HEK293 (cell line): Measurements from ENCODE around the gene MARCHF7.
"Not testable (repeated sequence)": the region's sequence is repeated elsewhere in the genome, so short reads cannot be mapped to it uniquely, and the experiment has no call there.

Experiments
- CTCF ChIA-PET: fragments of 350-600 bp; formaldehyde crosslinking; extraction: SDS; loops from one replicate; lab custom pipeline; 2021; ENCODE audit warnings: antibody characterized with exemption; lab: Yijun Ruan, JAX
- POLR2A ChIA-PET: fragments of 300-600 bp; formaldehyde crosslinking; extraction: SDS; loops from one replicate; lab custom pipeline; 2020; ENCODE audit warnings: antibody characterized with exemption, inconsistent platforms; lab: Yijun Ruan, JAX
- H3K27ac ChIP-seq: fragments of 200-500 bp; sonication (Bioruptor generic); 2 replicates; pipeline ENCODE4 v1.5.1; 2014; ENCODE audit warnings: low read depth, low read length, control low read depth, inconsistent platforms; ENCODE audit errors: extremely low read depth
- H3K36me3 ChIP-seq, 2 experiments: fragments of 200-500 bp in 1 of 2; sonication (Bioruptor generic) in 1 of 2; 1 replicate in 1 of 2; 2 replicates in 1 of 2; pipeline ENCODE4 v1.5.1; 2014 to 2017; ENCODE audit warnings: inconsistent platforms in 2 of 2, low read length in 2 of 2; ENCODE audit not compliant: control insufficient read depth in 2 of 2, insufficient read depth in 1 of 2
- H3K4me1 ChIP-seq: fragments of 200-500 bp; sonication (Bioruptor generic); 2 replicates; pipeline ENCODE4 v1.5.1; 2014; ENCODE audit warnings: mild to moderate bottlenecking, low read length, inconsistent platforms; ENCODE audit not compliant: control insufficient read depth, insufficient read depth
- H3K4me3 ChIP-seq: 2 replicates; pipeline ENCODE4 v1.5.1; 2011; ENCODE audit warnings: low read depth, mild to moderate bottlenecking, control low read depth, low read length, moderate library complexity
- H3K9me3 ChIP-seq: fragments of 200-500 bp; sonication (Bioruptor generic); 2 replicates; pipeline ENCODE4 v1.5.1; 2014; ENCODE audit warnings: low read depth, low read length, inconsistent platforms; ENCODE audit not compliant: control insufficient read depth, insufficient read depth
- ZBTB11 ChIP-seq: fragments of 450-650 bp; formaldehyde crosslinking; conservative IDR thresholded peaks from 2 replicates; pipeline ENCODE4 v1.5.1; 2016; ENCODE audit warnings: low read depth, missing biosample characterization, missing genetic modification characterization
- ZBTB8A ChIP-seq: fragments of 450-650 bp; formaldehyde crosslinking; IDR thresholded peaks from 2 replicates; pipeline ENCODE4 v1.5.1; 2016; ENCODE audit warnings: missing biosample characterization, missing genetic modification characterization
- ZFP37 ChIP-seq: fragments of 450-650 bp; formaldehyde crosslinking; IDR thresholded peaks from 2 replicates; pipeline ENCODE4 v1.5.1; 2016; ENCODE audit warnings: missing biosample characterization, missing genetic modification characterization
- ZNF140 ChIP-seq: fragments of 450-650 bp; formaldehyde crosslinking; IDR thresholded peaks from 2 replicates; pipeline ENCODE4 v1.5.1; 2016; ENCODE audit warnings: missing biosample characterization, missing genetic modification characterization
- ZNF202 ChIP-seq: fragments of 450-650 bp; formaldehyde crosslinking; IDR thresholded peaks from 2 replicates; pipeline ENCODE4 v1.5.1; 2016; ENCODE audit warnings: missing biosample characterization, missing genetic modification characterization, borderline replicate concordance
- ZNF394 ChIP-seq: fragments of 450-650 bp; formaldehyde crosslinking; IDR thresholded peaks from 2 replicates; pipeline ENCODE4 v1.5.1; 2016; ENCODE audit warnings: missing biosample characterization, missing genetic modification characterization, mild to moderate bottlenecking, moderate library complexity, borderline replicate concordance
- ZNF426 ChIP-seq: fragments of 450-650 bp; formaldehyde crosslinking; IDR thresholded peaks from 2 replicates; pipeline ENCODE4 v1.5.1; 2017; ENCODE audit warnings: missing biosample characterization, missing genetic modification characterization, mild to moderate bottlenecking, inconsistent platforms, moderate library complexity
- ZNF501 ChIP-seq: fragments of 450-650 bp; formaldehyde crosslinking; IDR thresholded peaks from 2 replicates; pipeline ENCODE4 v1.5.1; 2016; ENCODE audit warnings: missing biosample characterization, missing genetic modification characterization
- ZNF510 ChIP-seq: fragments of 450-650 bp; formaldehyde crosslinking; IDR thresholded peaks from 2 replicates; pipeline ENCODE4 v1.5.1; 2018; ENCODE audit warnings: mild to moderate bottlenecking, missing genetic modification characterization, missing biosample characterization; ENCODE audit not compliant: insufficient replicate concordance
- ZNF555 ChIP-seq: fragments of 450-650 bp; formaldehyde crosslinking; conservative IDR thresholded peaks from 2 replicates; pipeline ENCODE4 v1.5.1; 2017; ENCODE audit warnings: missing biosample characterization, mild to moderate bottlenecking, missing genetic modification characterization, inconsistent platforms
- ZNF558 ChIP-seq: fragments of 450-650 bp; formaldehyde crosslinking; IDR thresholded peaks from 2 replicates; pipeline ENCODE4 v1.5.1; 2016; ENCODE audit warnings: missing biosample characterization, missing genetic modification characterization
- ZNF621 ChIP-seq: fragments of 450-650 bp; formaldehyde crosslinking; IDR thresholded peaks from 2 replicates; pipeline ENCODE4 v1.5.1; 2017; ENCODE audit warnings: missing biosample characterization, missing genetic modification characterization
- ZNF623 ChIP-seq: fragments of 450-650 bp; formaldehyde crosslinking; IDR thresholded peaks from 2 replicates; pipeline ENCODE4 v1.5.1; 2016; ENCODE audit warnings: missing biosample characterization, missing genetic modification characterization
- ZNF629 ChIP-seq: fragments of 450-650 bp; formaldehyde crosslinking; IDR thresholded peaks from 2 replicates; pipeline ENCODE4 v1.5.1; 2017; ENCODE audit warnings: missing biosample characterization, missing genetic modification characterization
- ZNF654 ChIP-seq: fragments of 450-650 bp; formaldehyde crosslinking; IDR thresholded peaks from 2 replicates; pipeline ENCODE4 v1.5.1; 2016; ENCODE audit warnings: low read depth, missing biosample characterization, missing genetic modification characterization
- ZNF660 ChIP-seq: fragments of 450-650 bp; IDR thresholded peaks from 2 replicates; pipeline ENCODE4 v1.5.1; 2018; ENCODE audit warnings: missing biosample characterization, mild to moderate bottlenecking, missing genetic modification characterization
- ZNF664 ChIP-seq: fragments of 450-650 bp; formaldehyde crosslinking; IDR thresholded peaks from 2 replicates; pipeline ENCODE4 v1.5.1; 2016; ENCODE audit warnings: missing biosample characterization, missing genetic modification characterization
- ZNF701 ChIP-seq: fragments of 450-650 bp; formaldehyde crosslinking; IDR thresholded peaks from 2 replicates; pipeline ENCODE4 v1.5.1; 2016; ENCODE audit warnings: missing biosample characterization, missing genetic modification characterization
- ZNF791 ChIP-seq: fragments of 450-650 bp; formaldehyde crosslinking; IDR thresholded peaks from 2 replicates; pipeline ENCODE4 v1.5.1; 2016; ENCODE audit warnings: missing biosample characterization, missing genetic modification characterization
- TF ChIP-seq, protein P1 (sequence below): fragments of 450-650 bp; formaldehyde crosslinking; conservative IDR thresholded peaks from 2 replicates; pipeline ENCODE4 v1.5.1; 2016; ENCODE audit warnings: low read depth, missing biosample characterization, missing genetic modification characterization
- TF ChIP-seq, protein P2 (sequence below): fragments of 450-650 bp; formaldehyde crosslinking; IDR thresholded peaks from 2 replicates; pipeline ENCODE4 v1.5.1; 2016; ENCODE audit warnings: missing biosample characterization, missing genetic modification characterization

Gene MARCHF7

GRCh38 chr2:159712143-159712928 is at the start of gene MARCHF7 (continued):
- TF ChIP-seq ZNF510 (tag by site-specific recombination) (no peak), ZNF660 (peak; percentile 68), ZNF621 (tag by site-specific recombination) (no peak), ZNF701 (tag by site-specific recombination) (peak; percentile 28; the same call in 1 of the 2 replicates)
- TF ChIP-seq, all 188 proteins: peak for 73

DNA sequence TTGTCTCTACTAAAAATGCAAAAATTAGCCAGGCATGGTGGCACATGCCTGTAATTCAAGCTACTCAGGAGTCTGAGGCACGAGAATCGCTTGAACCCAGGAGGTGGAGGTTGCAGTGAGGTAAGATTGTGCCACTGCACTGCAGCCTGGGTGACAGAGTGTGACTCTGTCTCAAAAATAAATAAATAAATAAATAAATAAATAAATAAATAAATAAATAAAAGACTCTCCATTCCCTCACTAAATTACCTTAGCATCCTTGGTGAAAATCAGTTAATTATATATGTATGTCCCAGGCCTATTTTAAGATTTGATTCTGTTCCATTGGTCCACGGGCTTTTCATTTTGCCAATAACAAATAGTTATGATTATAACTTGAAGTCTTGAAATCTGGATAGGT is 44.9 kb upstream of the MARCHF7 start:
- H3K9me3 ChIP-seq, H3K4me3 ChIP-seq, POLR2A ChIA-PET, H3K36me3 ChIP-seq, H3K27ac ChIP-seq, H3K4me1 ChIP-seq: not testable (repeated sequence)
- TF ChIP-seq ZNF629 (tag by site-specific recombination) (0 out of 2 replicates have a peak, but pooled peaks have one; percentile 28), ZNF202 (peak; percentile 86; the same call in 1 of the 2 replicates), ZNF140 (tag by site-specific recombination) (peak; percentile 81), ZBTB11 (tag by site-specific recombination) (peak; percentile 64), ZNF394 (tag by site-specific recombination) (peak; percentile 87), ZNF654 (tag by site-specific recombination) (peak; percentile 19; the same call in 1 of the 2 replicates), ZNF501 (tag by site-specific recombination) (0 out of 2 replicates have a peak, but pooled peaks have one; percentile 25), ZNF555 (tag by site-specific recombination) (peak; percentile 74), ZNF623 (tag by site-specific recombination) (peak; percentile 63), ZNF664 (tag by site-specific recombination) (0 out of 2 replicates have a peak, but pooled peaks have one; percentile 18), ZFP37 (tag by site-specific recombination) (peak; percentile 58; the same call in 1 of the 2 replicates), ZBTB8A (peak; percentile 44; the same call in 1 of the 2 replicates), ZNF791 (tag by site-specific recombination) (0 out of 2 replicates have a peak, but pooled peaks have one; percentile 30), ZNF558 (tag by site-specific recombination) (0 out of 2 replicates have a peak, but pooled peaks have one; percentile 41), ZNF426 (tag by site-specific recombination) (peak; percentile 77)
- TF ChIP-seq, protein P1, sequence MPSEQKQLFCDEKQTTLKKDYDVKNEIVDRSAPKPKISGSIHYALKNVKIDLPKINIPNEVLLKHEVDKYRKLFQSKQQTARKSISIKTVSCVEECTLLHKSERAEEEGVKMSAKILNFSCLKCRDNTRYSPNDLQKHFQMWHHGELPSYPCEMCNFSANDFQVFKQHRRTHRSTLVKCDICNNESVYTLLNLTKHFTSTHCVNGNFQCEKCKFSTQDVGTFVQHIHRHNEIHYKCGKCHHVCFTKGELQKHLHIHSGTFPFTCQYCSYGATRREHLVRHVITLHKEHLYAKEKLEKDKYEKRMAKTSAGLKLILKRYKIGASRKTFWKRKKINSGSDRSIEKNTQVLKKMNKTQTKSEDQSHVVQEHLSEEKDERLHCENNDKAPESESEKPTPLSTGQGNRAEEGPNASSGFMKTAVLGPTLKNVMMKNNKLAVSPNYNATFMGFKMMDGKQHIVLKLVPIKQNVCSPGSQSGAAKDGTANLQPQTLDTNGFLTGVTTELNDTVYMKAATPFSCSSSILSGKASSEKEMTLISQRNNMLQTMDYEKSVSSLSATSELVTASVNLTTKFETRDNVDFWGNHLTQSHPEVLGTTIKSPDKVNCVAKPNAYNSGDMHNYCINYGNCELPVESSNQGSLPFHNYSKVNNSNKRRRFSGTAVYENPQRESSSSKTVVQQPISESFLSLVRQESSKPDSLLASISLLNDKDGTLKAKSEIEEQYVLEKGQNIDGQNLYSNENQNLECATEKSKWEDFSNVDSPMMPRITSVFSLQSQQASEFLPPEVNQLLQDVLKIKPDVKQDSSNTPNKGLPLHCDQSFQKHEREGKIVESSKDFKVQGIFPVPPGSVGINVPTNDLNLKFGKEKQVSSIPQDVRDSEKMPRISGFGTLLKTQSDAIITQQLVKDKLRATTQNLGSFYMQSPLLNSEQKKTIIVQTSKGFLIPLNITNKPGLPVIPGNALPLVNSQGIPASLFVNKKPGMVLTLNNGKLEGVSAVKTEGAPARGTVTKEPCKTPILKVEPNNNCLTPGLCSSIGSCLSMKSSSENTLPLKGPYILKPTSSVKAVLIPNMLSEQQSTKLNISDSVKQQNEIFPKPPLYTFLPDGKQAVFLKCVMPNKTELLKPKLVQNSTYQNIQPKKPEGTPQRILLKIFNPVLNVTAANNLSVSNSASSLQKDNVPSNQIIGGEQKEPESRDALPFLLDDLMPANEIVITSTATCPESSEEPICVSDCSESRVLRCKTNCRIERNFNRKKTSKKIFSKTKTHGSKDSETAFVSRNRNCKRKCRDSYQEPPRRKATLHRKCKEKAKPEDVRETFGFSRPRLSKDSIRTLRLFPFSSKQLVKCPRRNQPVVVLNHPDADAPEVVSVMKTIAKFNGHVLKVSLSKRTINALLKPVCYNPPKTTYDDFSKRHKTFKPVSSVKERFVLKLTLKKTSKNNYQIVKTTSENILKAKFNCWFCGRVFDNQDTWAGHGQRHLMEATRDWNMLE, result peak; percentile 83
- TF ChIP-seq, protein P2, sequence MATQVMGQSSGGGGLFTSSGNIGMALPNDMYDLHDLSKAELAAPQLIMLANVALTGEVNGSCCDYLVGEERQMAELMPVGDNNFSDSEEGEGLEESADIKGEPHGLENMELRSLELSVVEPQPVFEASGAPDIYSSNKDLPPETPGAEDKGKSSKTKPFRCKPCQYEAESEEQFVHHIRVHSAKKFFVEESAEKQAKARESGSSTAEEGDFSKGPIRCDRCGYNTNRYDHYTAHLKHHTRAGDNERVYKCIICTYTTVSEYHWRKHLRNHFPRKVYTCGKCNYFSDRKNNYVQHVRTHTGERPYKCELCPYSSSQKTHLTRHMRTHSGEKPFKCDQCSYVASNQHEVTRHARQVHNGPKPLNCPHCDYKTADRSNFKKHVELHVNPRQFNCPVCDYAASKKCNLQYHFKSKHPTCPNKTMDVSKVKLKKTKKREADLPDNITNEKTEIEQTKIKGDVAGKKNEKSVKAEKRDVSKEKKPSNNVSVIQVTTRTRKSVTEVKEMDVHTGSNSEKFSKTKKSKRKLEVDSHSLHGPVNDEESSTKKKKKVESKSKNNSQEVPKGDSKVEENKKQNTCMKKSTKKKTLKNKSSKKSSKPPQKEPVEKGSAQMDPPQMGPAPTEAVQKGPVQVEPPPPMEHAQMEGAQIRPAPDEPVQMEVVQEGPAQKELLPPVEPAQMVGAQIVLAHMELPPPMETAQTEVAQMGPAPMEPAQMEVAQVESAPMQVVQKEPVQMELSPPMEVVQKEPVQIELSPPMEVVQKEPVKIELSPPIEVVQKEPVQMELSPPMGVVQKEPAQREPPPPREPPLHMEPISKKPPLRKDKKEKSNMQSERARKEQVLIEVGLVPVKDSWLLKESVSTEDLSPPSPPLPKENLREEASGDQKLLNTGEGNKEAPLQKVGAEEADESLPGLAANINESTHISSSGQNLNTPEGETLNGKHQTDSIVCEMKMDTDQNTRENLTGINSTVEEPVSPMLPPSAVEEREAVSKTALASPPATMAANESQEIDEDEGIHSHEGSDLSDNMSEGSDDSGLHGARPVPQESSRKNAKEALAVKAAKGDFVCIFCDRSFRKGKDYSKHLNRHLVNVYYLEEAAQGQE (tag by site-specific recombination), result peak; percentile 37; the same call in 1 of the 2 replicates
- CTCF ChIA-PET, result interaction anchor here (1.0 kb wide), 1 partner anchor 82 kb away, joined by 5 read pairs; no protein-coding TSS in a partner anchor
